ENCODE data around the gene POLN.

DNA sequence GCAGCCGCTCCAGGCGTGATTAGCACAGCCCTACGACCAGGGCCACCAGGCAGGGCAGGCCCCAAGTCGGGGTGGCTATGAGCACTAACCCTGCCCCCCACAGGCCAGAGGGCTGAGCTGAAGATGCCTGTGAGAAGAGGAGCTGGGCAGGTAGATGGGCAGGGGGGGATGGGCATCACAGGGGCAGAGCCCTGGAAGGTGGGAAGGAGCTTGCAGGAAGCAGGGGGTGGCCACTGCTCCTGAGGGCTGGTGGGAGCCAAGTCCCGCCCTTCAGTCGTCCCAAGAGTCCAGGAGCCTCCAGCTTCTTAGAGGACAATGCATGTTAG, 27.2 kb upstream of the POLN start:
- TF ChIP-seq CTCF (IDR thresholded peaks at IDR 0.05; ENCODE audit: low read length) (no peak), EZH2 (IDR thresholded peaks at IDR 0.05; ENCODE audit: borderline replicate concordance, low read length) (no peak)
